ENCODE results near the gene FRAT1. TPM values are rescaled to one million over a fixed set of nuclear protein-coding genes. Genes with fewer than 3 reads are reported as not detected.
"Not testable (repeated sequence)": the region's sequence is repeated elsewhere in the genome, so short reads cannot be mapped to it uniquely, and the experiment has no call there.

Gene FRAT1
- total RNA-seq, 1 donor, result 21.9 TPM

GRCh38 chr10:97336942-97337831 is 18.1 kb downstream of the FRAT1 start:
- no peak overlapping the region for H3K4me3 ChIP-seq (ENCODE audit: low read length)
- H3K27me3 ChIP-seq (ENCODE audit: insufficient read depth, low read length), result no peaks in the 10 kb centered on the region
- H3K9me3 ChIP-seq (ENCODE audit: low read depth, low read length), result no peaks in the 10 kb centered on the region
- H3K4me1 ChIP-seq (ENCODE audit: insufficient read depth, low read length), result peaks cover 29% of the 10 kb centered on the region

GRCh38 chr10:97338041-97338440 is 19.0 kb downstream of the FRAT1 start:
- Histone ChIP-seq H3K9me3 (ENCODE audit: low read depth, low read length) (no peaks in the 10 kb centered on the region), H3K27me3 (ENCODE audit: insufficient read depth, low read length) (no peaks in the 10 kb centered on the region), H3K4me1 (ENCODE audit: insufficient read depth, low read length) (peaks cover 20% of the 10 kb centered on the region), H3K4me3 (ENCODE audit: low read length) (no peak overlapping the region)

- no peaks in the 10 kb centered on the region for H3K27me3 ChIP-seq (ENCODE audit: insufficient read depth, low read length)
- no peak overlapping the region for H3K4me3 ChIP-seq (ENCODE audit: low read length)
- H3K4me1 ChIP-seq (ENCODE audit: insufficient read depth, low read length), result peaks cover 6% of the 10 kb centered on the region
- no peaks in the 10 kb centered on the region for H3K9me3 ChIP-seq (ENCODE audit: low read depth, low read length)
Measured at GRCh38 chr10:97341416-97341815, 22.3 kb downstream of the FRAT1 start.

- H3K9me3 ChIP-seq (ENCODE audit: low read depth, low read length); H3K4me1 ChIP-seq (ENCODE audit: insufficient read depth, low read length); H3K27me3 ChIP-seq (ENCODE audit: insufficient read depth, low read length); H3K4me3 ChIP-seq (ENCODE audit: low read length): not testable (repeated sequence)
Measured at GRCh38 chr10:97343664-97344063, 24.6 kb downstream of the FRAT1 start.

GRCh38 chr10:97347317-97347716 is 28.2 kb downstream of the FRAT1 start:
- H3K4me3 ChIP-seq (ENCODE audit: low read length), result no peak overlapping the region
- no peaks in the 10 kb centered on the region for H3K9me3 ChIP-seq (ENCODE audit: low read depth, low read length)
- no peaks in the 10 kb centered on the region for H3K27me3 ChIP-seq (ENCODE audit: insufficient read depth, low read length)
- peaks cover 4% of the 10 kb centered on the region for H3K4me1 ChIP-seq (ENCODE audit: insufficient read depth, low read length)

GRCh38 chr10:97349752-97350513 is 30.9 kb downstream of the FRAT1 start:
- Histone ChIP-seq H3K27me3 (ENCODE audit: insufficient read depth, low read length) (no peaks in the 10 kb centered on the region), H3K4me3 (ENCODE audit: low read length) (no peak overlapping the region)

GRCh38 chr10:97353945-97354344 is 34.9 kb downstream of the FRAT1 start:
- H3K4me3 ChIP-seq (ENCODE audit: low read length), result no peak overlapping the region
- peaks cover 54% of the 10 kb centered on the region for H3K4me1 ChIP-seq (ENCODE audit: insufficient read depth, low read length)
- no peaks in the 10 kb centered on the region for H3K27me3 ChIP-seq (ENCODE audit: insufficient read depth, low read length)
- no peaks in the 10 kb centered on the region for H3K9me3 ChIP-seq (ENCODE audit: low read depth, low read length)

More at GRCh38 chr10:97349752-97350513, 30.9 kb downstream of the FRAT1 start:
- no peaks in the 10 kb centered on the region for H3K9me3 ChIP-seq (ENCODE audit: low read depth, low read length)
- peaks cover 26% of the 10 kb centered on the region for H3K4me1 ChIP-seq (ENCODE audit: insufficient read depth, low read length)

GRCh38 chr10:97355571-97355975 is 36.5 kb downstream of the FRAT1 start:
- Histone ChIP-seq H3K27me3 (ENCODE audit: insufficient read depth, low read length) (no peaks in the 10 kb centered on the region), H3K9me3 (ENCODE audit: low read depth, low read length) (no peaks in the 10 kb centered on the region), H3K4me1 (ENCODE audit: insufficient read depth, low read length) (peaks cover 64% of the 10 kb centered on the region), H3K4me3 (ENCODE audit: low read length) (no peak overlapping the region)

- Histone ChIP-seq H3K4me1 (ENCODE audit: insufficient read depth, low read length) (peaks cover 68% of the 10 kb centered on the region), H3K4me3 (ENCODE audit: low read length) (no peak overlapping the region), H3K9me3 (ENCODE audit: low read depth, low read length) (no peaks in the 10 kb centered on the region), H3K27me3 (ENCODE audit: insufficient read depth, low read length) (no peaks in the 10 kb centered on the region)
Measured at GRCh38 chr10:97356318-97356914, 37.3 kb downstream of the FRAT1 start.

- H3K9me3 ChIP-seq (ENCODE audit: low read depth, low read length), result no peaks in the 10 kb centered on the region
- peaks cover 69% of the 10 kb centered on the region for H3K4me1 ChIP-seq (ENCODE audit: insufficient read depth, low read length)
- H3K4me3 ChIP-seq (ENCODE audit: low read length), result no peak overlapping the region
- no peaks in the 10 kb centered on the region for H3K27me3 ChIP-seq (ENCODE audit: insufficient read depth, low read length)
Measured at GRCh38 chr10:97356918-97357317, 37.8 kb downstream of the FRAT1 start.

GRCh38 chr10:97358349-97358748 is 39.3 kb downstream of the FRAT1 start:
- Histone ChIP-seq H3K4me1 (ENCODE audit: insufficient read depth, low read length) (peaks cover 76% of the 10 kb centered on the region), H3K27me3 (ENCODE audit: insufficient read depth, low read length) (no peaks in the 10 kb centered on the region), H3K4me3 (ENCODE audit: low read length) (no peak overlapping the region), H3K9me3 (ENCODE audit: low read depth, low read length) (no peaks in the 10 kb centered on the region)

- Histone ChIP-seq H3K27me3 (ENCODE audit: insufficient read depth, low read length) (no peaks in the 10 kb centered on the region), H3K4me1 (ENCODE audit: insufficient read depth, low read length) (peaks cover 76% of the 10 kb centered on the region), H3K9me3 (ENCODE audit: low read depth, low read length) (no peaks in the 10 kb centered on the region), H3K4me3 (ENCODE audit: low read length) (no peak overlapping the region)
Measured at GRCh38 chr10:97358781-97359180, 39.7 kb downstream of the FRAT1 start.

- Histone ChIP-seq H3K4me1 (ENCODE audit: insufficient read depth, low read length) (peaks cover 74% of the 10 kb centered on the region), H3K4me3 (ENCODE audit: low read length) (no peak overlapping the region), H3K9me3 (ENCODE audit: low read depth, low read length) (no peaks in the 10 kb centered on the region), H3K27me3 (ENCODE audit: insufficient read depth, low read length) (no peaks in the 10 kb centered on the region)
Measured at GRCh38 chr10:97360705-97361536, 41.9 kb downstream of the FRAT1 start.

GRCh38 chr10:97361537-97361901 is 42.4 kb downstream of the FRAT1 start:
- H3K4me1 ChIP-seq (ENCODE audit: insufficient read depth, low read length), result peaks cover 74% of the 10 kb centered on the region
- no peaks in the 10 kb centered on the region for H3K27me3 ChIP-seq (ENCODE audit: insufficient read depth, low read length)
- no peak overlapping the region for H3K4me3 ChIP-seq (ENCODE audit: low read length)
- H3K9me3 ChIP-seq (ENCODE audit: low read depth, low read length), result no peaks in the 10 kb centered on the region

Data from mononuclear cell (primary cell).